Hematopoietic multipotent progenitor cell treated with erythropoietin and hydrocortisone succinate and interleukin-3 and kit ligand, for 8 days (in vitro differentiated cells): ENCODE measurements around the gene TEAD1.

ENCODE experiments used
- DNase-seq: peaks from one replicate; pipeline ENCODE4 v3.0.0-alpha.2; 2015

The TEAD1 gene

GRCh38 chr11:12769834-12770345, 95.7 kb downstream of the TEAD1 start:
- DNase-seq = no peak

- no peak for DNase-seq
Measured at GRCh38 chr11:12770435-12770834, 96.2 kb downstream of the TEAD1 start.

- no peak for DNase-seq
Measured at GRCh38 chr11:12770966-12771597, 96.9 kb downstream of the TEAD1 start.

- DNase-seq = no peak
Measured at GRCh38 chr11:12771875-12772274, 97.7 kb downstream of the TEAD1 start.

- DNase-seq = no peak
Measured at GRCh38 chr11:12772324-12772723, 98.1 kb downstream of the TEAD1 start.

GRCh38 chr11:12773591-12773990, 99.4 kb downstream of the TEAD1 start:
- DNase-seq = no peak

GRCh38 chr11:12775955-12776354, 101.7 kb downstream of the TEAD1 start:
- no peak for DNase-seq

GRCh38 chr11:12777208-12777874, 103.1 kb downstream of the TEAD1 start:
- DNase-seq = no peak

GRCh38 chr11:12778240-12778905, 104.2 kb downstream of the TEAD1 start:
- no peak for DNase-seq

- no peak for DNase-seq
Measured at GRCh38 chr11:12783765-12784164, 109.5 kb downstream of the TEAD1 start.

GRCh38 chr11:12784445-12784844, 110.2 kb downstream of the TEAD1 start:
- DNase-seq = no peak

GRCh38 chr11:12784987-12785386, 110.8 kb downstream of the TEAD1 start:
- DNase-seq = no peak

- DNase-seq = no peak
Measured at GRCh38 chr11:12785901-12786300, 111.7 kb downstream of the TEAD1 start.

- DNase-seq = no peak
Measured at GRCh38 chr11:12786450-12786849, 112.2 kb downstream of the TEAD1 start.

- DNase-seq = no peak
Measured at GRCh38 chr11:12786891-12787290, 112.7 kb downstream of the TEAD1 start.

- no peak for DNase-seq
Measured at GRCh38 chr11:12787847-12788246, 113.6 kb downstream of the TEAD1 start.

GRCh38 chr11:12789054-12789453, 114.8 kb downstream of the TEAD1 start:
- no peak for DNase-seq

GRCh38 chr11:12789596-12790215, 115.5 kb downstream of the TEAD1 start:
- DNase-seq = no peak

- DNase-seq = no peak
Measured at GRCh38 chr11:12790861-12791616, 116.8 kb downstream of the TEAD1 start.

GRCh38 chr11:12792018-12792417, 117.8 kb downstream of the TEAD1 start:
- peak; percentile 25 for DNase-seq

- DNase-seq = no peak
Measured at GRCh38 chr11:12792590-12792989, 118.4 kb downstream of the TEAD1 start.

- no peak for DNase-seq
Measured at GRCh38 chr11:12793065-12793464, 118.8 kb downstream of the TEAD1 start.

- DNase-seq = no peak
Measured at GRCh38 chr11:12793506-12793905, 119.3 kb downstream of the TEAD1 start.
